Measurements from ENCODE around the gene ARID1B. TPM values are rescaled to one million over a fixed set of nuclear protein-coding genes. Genes with fewer than 3 reads are reported as not detected.

ARID1B gene
- total and polyA plus RNA-seq, 2 of the 13 experiments (the other 11 are each of a cell fraction or from before 2014, with no cell fraction given): 20.1 to 32.6 TPM

- TF ChIP-seq HCFC1 (IDR thresholded peaks at IDR 0.05; ENCODE audit: low read depth, low read length): no peak
- peak; percentile 70; the same call in 1 of the 2 replicates for TF ChIP-seq ZNF280D (CRISPR knock-in tag; IDR thresholded peaks at IDR 0.05)
- TF ChIP-seq ZSCAN30 (CRISPR knock-in tag; IDR thresholded peaks at IDR 0.05): no peak
- TF ChIP-seq TP53 (CRISPR knock-in tag; conservative IDR thresholded peaks at IDR 0.05): no peak
- TF ChIP-seq MAF1 (CRISPR knock-in tag; IDR thresholded peaks at IDR 0.05; ENCODE audit: borderline replicate concordance): no peak
- no peak for TF ChIP-seq NR3C1 (CRISPR knock-in tag; IDR thresholded peaks at IDR 0.05)
- TF ChIP-seq KAT8 (CRISPR knock-in tag; IDR thresholded peaks at IDR 0.05): no peak
- no peak for TF ChIP-seq YEATS4 (CRISPR knock-in tag; IDR thresholded peaks at IDR 0.05; ENCODE audit: borderline replicate concordance)
- no peak for TF ChIP-seq NONO (IDR thresholded peaks at IDR 0.05)
- TF ChIP-seq NONO (CRISPR knock-in tag; conservative IDR thresholded peaks at IDR 0.05): peak; percentile 69; the same call in 1 of the 2 replicates
- no peak for TF ChIP-seq NR2F2 (IDR thresholded peaks at IDR 0.05; ENCODE audit: borderline replicate concordance, low read depth)
- no peak for TF ChIP-seq SSRP1 (CRISPR knock-in tag; IDR thresholded peaks at IDR 0.05)
- no peak for TF ChIP-seq RNF2 (conservative IDR thresholded peaks at IDR 0.05; ENCODE audit: low read depth)
- TF ChIP-seq EZH2 (conservative IDR thresholded peaks at IDR 0.05; ENCODE audit: low read depth, low read length): no peak
- TF ChIP-seq NFE2L1 (CRISPR knock-in tag; IDR thresholded peaks at IDR 0.05; ENCODE audit: borderline replicate concordance): no peak
- TF ChIP-seq SMAD9 (CRISPR knock-in tag; IDR thresholded peaks at IDR 0.05): no peak
- no peak for TF ChIP-seq SMC3 (IDR thresholded peaks at IDR 0.05; ENCODE audit: low read length)
- TF ChIP-seq ETV5 (CRISPR knock-in tag; IDR thresholded peaks at IDR 0.05; ENCODE audit: borderline replicate concordance): no peak
- no peak for TF ChIP-seq THAP11 (CRISPR knock-in tag; IDR thresholded peaks at IDR 0.05)
- TF ChIP-seq ZNF776 (CRISPR knock-in tag; IDR thresholded peaks at IDR 0.05): no peak
- TF ChIP-seq, protein P1, sequence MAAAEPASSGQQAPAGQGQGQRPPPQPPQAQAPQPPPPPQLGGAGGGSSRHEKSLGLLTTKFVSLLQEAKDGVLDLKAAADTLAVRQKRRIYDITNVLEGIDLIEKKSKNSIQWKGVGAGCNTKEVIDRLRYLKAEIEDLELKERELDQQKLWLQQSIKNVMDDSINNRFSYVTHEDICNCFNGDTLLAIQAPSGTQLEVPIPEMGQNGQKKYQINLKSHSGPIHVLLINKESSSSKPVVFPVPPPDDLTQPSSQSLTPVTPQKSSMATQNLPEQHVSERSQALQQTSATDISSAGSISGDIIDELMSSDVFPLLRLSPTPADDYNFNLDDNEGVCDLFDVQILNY (CRISPR knock-in tag; conservative IDR thresholded peaks at IDR 0.05): no peak
- no peak for TF ChIP-seq ZKSCAN1 (IDR thresholded peaks at IDR 0.05; ENCODE audit: low read length)
- TF ChIP-seq, protein P2, sequence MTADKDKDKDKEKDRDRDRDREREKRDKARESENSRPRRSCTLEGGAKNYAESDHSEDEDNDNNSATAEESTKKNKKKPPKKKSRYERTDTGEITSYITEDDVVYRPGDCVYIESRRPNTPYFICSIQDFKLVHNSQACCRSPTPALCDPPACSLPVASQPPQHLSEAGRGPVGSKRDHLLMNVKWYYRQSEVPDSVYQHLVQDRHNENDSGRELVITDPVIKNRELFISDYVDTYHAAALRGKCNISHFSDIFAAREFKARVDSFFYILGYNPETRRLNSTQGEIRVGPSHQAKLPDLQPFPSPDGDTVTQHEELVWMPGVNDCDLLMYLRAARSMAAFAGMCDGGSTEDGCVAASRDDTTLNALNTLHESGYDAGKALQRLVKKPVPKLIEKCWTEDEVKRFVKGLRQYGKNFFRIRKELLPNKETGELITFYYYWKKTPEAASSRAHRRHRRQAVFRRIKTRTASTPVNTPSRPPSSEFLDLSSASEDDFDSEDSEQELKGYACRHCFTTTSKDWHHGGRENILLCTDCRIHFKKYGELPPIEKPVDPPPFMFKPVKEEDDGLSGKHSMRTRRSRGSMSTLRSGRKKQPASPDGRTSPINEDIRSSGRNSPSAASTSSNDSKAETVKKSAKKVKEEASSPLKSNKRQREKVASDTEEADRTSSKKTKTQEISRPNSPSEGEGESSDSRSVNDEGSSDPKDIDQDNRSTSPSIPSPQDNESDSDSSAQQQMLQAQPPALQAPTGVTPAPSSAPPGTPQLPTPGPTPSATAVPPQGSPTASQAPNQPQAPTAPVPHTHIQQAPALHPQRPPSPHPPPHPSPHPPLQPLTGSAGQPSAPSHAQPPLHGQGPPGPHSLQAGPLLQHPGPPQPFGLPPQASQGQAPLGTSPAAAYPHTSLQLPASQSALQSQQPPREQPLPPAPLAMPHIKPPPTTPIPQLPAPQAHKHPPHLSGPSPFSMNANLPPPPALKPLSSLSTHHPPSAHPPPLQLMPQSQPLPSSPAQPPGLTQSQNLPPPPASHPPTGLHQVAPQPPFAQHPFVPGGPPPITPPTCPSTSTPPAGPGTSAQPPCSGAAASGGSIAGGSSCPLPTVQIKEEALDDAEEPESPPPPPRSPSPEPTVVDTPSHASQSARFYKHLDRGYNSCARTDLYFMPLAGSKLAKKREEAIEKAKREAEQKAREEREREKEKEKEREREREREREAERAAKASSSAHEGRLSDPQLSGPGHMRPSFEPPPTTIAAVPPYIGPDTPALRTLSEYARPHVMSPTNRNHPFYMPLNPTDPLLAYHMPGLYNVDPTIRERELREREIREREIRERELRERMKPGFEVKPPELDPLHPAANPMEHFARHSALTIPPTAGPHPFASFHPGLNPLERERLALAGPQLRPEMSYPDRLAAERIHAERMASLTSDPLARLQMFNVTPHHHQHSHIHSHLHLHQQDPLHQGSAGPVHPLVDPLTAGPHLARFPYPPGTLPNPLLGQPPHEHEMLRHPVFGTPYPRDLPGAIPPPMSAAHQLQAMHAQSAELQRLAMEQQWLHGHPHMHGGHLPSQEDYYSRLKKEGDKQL (CRISPR knock-in tag; IDR thresholded peaks at IDR 0.05; ENCODE audit: low read depth): no peak
These were observed 637 bp downstream of the ARID1B start (continued) for GRCh38 chr6:156777577-156778453.
